Measurements from ENCODE around the gene SLC35B2.

SLC35B2 gene

GRCh38 chr6:44220913-44221290 lies 36.4 kb downstream of the SLC35B2 start:
- H3K27ac ChIP-seq: peak overlapping the region; percentile 86
- ChIA-PET POLR2A (ENCODE audit: low non-redundant PET) (interaction anchor here (1.4 kb wide), 1 partner anchor 20 kb away, joined by 6 read pairs; no protein-coding TSS in a partner anchor), CTCF (interaction anchor here (0.6 to 1.7 kb wide), 10 partner anchors 8 to 125 kb away, joined by 3 to 7 read pairs (median 4); no protein-coding TSS in a partner anchor)
- DNase-seq (ENCODE audit: low spot score): no peak
- TF ChIP-seq CTCF (conservative IDR thresholded peaks at IDR 0.05; ENCODE audit: low read depth): no peak

GRCh38 chr6:44219815-44220784 lies 37.2 kb downstream of the SLC35B2 start:
- POLR2A ChIA-PET (ENCODE audit: low non-redundant PET): no interaction called here
- peak overlapping the region; percentile 86 for H3K27ac ChIP-seq
- CTCF ChIA-PET: interaction anchor here (0.6 to 0.7 kb wide), 2 partner anchors 11 to 188 kb away, joined by 3 to 5 read pairs; no protein-coding TSS in a partner anchor
- DNase-seq (ENCODE audit: low spot score): no peak
- no peak for TF ChIP-seq CTCF (conservative IDR thresholded peaks at IDR 0.05; ENCODE audit: low read depth)

DNA sequence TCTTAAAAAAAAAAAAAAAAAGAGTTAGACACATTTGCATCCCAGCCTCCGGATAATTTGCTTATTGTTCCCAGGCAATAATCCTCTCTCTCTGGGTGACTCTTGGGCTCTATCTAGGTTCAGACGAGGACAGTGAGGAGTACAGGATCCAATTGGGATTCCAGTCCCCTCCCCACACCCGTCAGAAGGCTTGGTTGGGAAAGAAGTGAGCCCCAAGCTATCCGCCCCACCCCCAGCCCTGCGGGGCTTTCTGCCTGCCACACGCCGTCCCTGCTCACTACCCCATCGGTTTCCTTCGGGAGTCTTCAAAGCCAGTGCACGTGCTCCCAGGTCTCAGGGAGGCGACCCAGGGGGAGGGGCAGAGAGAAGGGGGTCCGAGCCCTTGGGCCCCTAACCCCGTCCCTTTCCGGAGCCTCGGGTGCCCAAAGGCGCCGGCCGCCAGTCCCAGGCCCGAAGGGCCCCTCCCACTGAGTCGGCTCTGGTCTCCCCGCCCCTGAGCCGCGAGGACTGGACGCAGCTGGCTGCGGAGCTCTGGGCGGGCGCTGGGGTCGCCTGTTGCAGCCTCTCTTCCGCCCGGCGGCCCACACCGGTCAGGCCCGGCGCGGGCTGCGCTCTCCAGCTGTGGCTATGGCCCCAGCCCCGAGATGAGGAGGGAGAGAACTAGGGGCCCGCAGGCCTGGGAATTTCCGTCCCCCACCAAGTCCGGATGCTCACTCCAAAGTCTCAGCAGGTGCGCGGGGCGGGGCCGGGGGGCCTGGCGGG lies 38.1 kb downstream of the SLC35B2 start:
- no peak for DNase-seq (ENCODE audit: low spot score)
- no peak for TF ChIP-seq CTCF (conservative IDR thresholded peaks at IDR 0.05; ENCODE audit: low read depth)
- CTCF ChIA-PET: no interaction called here
- no peak overlapping the region; the same call in 1 of the 2 replicates for H3K27ac ChIP-seq
- POLR2A ChIA-PET (ENCODE audit: low non-redundant PET): no interaction called here

DNA sequence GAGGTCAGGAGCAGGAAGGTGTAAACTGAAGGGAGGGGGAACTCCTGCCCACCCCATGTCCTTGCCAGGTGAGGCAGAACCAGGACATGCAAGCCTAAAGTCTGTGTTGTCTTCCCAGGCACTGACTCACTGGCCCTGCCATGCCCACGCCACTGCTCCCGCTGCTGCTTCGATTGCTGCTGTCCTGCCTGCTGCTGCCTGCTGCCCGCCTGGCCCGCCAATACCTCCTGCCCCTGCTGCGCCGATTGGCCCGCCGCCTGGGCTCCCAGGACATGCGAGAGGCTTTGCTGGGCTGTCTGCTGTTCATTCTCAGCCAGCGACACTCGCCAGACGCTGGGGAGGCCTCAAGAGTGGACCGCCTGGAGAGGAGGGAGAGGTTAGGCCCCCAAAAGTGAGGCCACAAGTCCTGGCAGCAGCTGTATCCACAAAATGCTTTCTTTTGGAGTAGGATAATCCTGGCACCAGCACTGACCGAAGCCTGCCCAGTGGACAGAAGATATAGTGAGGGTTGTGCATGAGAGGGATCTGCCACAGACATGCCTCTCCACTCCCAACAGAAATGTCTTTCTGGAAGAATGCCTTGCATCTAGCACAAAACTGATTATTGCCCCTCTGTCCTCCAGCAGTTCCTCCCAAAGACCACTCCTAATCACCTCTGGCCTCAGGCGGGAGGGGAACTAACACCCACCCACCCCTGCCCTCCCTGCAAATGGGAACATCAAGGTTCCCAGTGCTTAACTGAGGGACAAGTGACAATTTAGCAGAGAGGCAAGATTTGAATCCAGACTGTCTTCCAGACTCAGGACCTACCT lies 39.8 kb downstream of the SLC35B2 start:
- peak overlapping the region; percentile 76 for H3K27ac ChIP-seq
- ChIA-PET POLR2A (ENCODE audit: low non-redundant PET) (no interaction called here), CTCF (interaction anchor here (0.9 kb wide), 1 partner anchor 28 kb away, joined by 3 read pairs; no protein-coding TSS in a partner anchor)
- no peak for DNase-seq (ENCODE audit: low spot score)
- no peak for TF ChIP-seq CTCF (conservative IDR thresholded peaks at IDR 0.05; ENCODE audit: low read depth)

DNA sequence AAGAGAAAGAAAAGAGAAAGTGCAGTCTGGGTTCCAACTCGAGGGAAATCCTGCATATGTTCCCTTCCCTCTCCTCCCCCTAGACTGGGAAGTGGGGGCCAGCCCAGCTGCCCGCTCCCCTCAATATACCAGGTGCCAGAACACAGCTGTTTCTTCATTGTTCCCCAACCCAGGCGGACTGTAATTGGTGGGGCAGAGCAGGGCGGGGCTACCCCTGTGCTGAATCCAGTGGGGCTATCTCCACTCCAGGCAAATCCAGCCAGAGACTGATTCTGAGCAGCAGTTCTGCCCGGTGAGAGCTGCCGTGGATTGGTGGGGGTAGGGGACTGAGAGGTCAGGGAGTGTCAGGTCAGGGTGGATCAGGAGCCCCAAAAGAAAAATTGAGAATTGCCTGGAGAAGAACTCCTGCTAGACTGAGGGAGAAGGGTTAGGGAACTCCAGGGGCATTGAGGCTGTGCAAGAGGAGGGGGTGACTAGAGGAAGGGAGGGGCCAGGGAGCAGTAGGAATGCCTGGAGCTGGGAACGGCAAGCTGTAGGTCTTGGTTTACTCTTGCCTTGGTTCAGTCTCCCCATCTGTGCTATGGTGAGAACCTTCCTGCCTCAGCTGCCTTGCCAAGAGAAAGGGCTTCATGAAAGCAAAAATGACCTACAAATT lies 40.5 kb downstream of the SLC35B2 start, which contains the start of gene MYMX:
Gene MYMX, plus strand, starts transcription at position 250 of the 655 bp plus-strand sequence. CDS start 546 bp downstream, outside the sequence.
- DNase-seq (ENCODE audit: low spot score): no peak
- ChIA-PET CTCF (interaction anchor here (0.9 kb wide), 1 partner anchor 29 kb away, joined by 3 read pairs; no protein-coding TSS in a partner anchor), POLR2A (ENCODE audit: low non-redundant PET) (no interaction called here)
- peak within 1 kb of the TSS; percentile 76 for H3K27ac ChIP-seq
- no peak for TF ChIP-seq CTCF (conservative IDR thresholded peaks at IDR 0.05; ENCODE audit: low read depth)

Data from RWPE1 (cell line).